Esophagus squamous epithelium (tissue), 5 donors: ENCODE data around the gene TAAR1. TPM values are rescaled to one million over a fixed set of nuclear protein-coding genes. Genes with fewer than 3 reads are reported as not detected.

Source experiments
- DNase-seq: peaks from one replicate; lab custom pipeline; 2025; lab: John Stamatoyannopoulos, UW
- H3K27ac ChIP-seq, 4 donors: fragments of 200-600 bp; sonication (generic); one replicate each; pipeline ENCODE4 v1.5.1; 2016 to 2019; ENCODE audit warnings: mild to moderate bottlenecking in 1 of 4
- H3K27me3 ChIP-seq, 4 donors: fragments of 200-600 bp; sonication (generic); 1 replicate in 3 of 4; 2 replicates in 1 of 4; pipeline versions ENCODE4 v1.5.1 to v1.6.0; 2017 to 2021; ENCODE audit warnings: antibody characterized with exemption in 1 of 4
- H3K36me3 ChIP-seq, 3 donors: fragments of 200-600 bp; sonication (generic); one replicate each; pipeline ENCODE4 v1.5.1; 2016 to 2019
- H3K4me1 ChIP-seq, 3 donors: fragments of 200-600 bp; sonication (generic); one replicate each; pipeline ENCODE4 v1.5.1; 2017 to 2019
- H3K4me3 ChIP-seq, 4 donors: fragments of 200-600 bp; sonication (generic); 1 replicate in 3 of 4; 2 replicates in 1 of 4; pipeline ENCODE4 v1.5.1; 2016 to 2019; ENCODE audit warnings: mild to moderate bottlenecking in 2 of 4, moderate library complexity in 1 of 4
- H3K9me3 ChIP-seq, 3 donors: fragments of 200-600 bp; sonication (generic); one replicate each; pipeline ENCODE4 v1.5.1; 2016 to 2019
- POLR2A ChIP-seq, 4 donors: fragments of 450-650 bp; IDR thresholded peaks; one replicate each; pipeline ENCODE4 v1.6.1; 2017; ENCODE audit warnings: antibody characterized with exemption in 4 of 4, mild to moderate bottlenecking in 4 of 4, moderate library complexity in 3 of 4
- WGBS, 2 donors: methylation state at CpG; one replicate each; pipeline ENCODE4 v1.1.5; 2018; 5-methylcytosine and 5-hydroxymethylcytosine counted together
- intact Hi-C: fragments of 100-400 bp; cut with DNase I; formaldehyde crosslinking; loops from one replicate; pipeline ENCODE4 v1.15.0; 2022
- total RNA-seq, 4 donors: library from RNA; depleted of rRNA; stranded (reverse); fragments of >200 nt; gene quantifications; one replicate each; pipeline ENCODE4 v1.1.0, GENCODE V29; 2016
- TF ChIP-seq, protein P1 (sequence below), 6 experiments: fragments of 450-650 bp in 4 of 6; fragments of 200-600 bp in 2 of 6; sonication (generic) in 2 of 6; IDR thresholded peaks; one replicate each; pipeline ENCODE4 v1.5.1; 2016 to 2019; ENCODE audit warnings: antibody characterized with exemption in 6 of 6, mild to moderate bottlenecking in 4 of 6, moderate library complexity in 4 of 6
- donor health status: DM: yes; HTN: yes; CAD: no.

The TAAR1 gene
- total RNA-seq, 4 donors from 2014 or later, result not detected

DNA sequence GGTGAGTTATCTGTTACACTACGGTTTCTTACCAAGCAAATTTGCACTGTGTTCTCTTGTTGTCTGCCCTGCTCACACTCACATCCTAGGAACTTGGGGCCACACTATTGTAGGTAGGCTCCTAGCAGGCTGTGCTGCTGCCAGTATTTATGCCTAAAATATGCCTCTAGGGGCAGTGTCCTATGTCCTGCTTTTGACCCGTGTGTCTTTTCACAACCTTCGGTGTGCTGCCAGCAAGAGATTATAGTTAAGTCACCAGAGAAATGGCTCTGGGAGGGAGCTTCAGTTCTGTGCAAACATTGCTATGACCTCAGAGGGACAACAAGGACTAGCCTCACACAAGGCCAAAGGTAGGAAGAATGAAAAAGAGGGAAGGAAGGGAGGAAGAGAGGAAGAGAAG lies 60.5 kb downstream of the TAAR1 start:
- no peak overlapping the region for H3K27ac ChIP-seq
- no peaks in the 10 kb centered on the region for H3K36me3 ChIP-seq
- no peak for DNase-seq
- no peaks in the 10 kb centered on the region for H3K4me1 ChIP-seq
- no peak overlapping the region for H3K4me3 ChIP-seq
- no peak for TF ChIP-seq POLR2A (IDR thresholded peaks at IDR 0.05)
- TF ChIP-seq, protein P1, sequence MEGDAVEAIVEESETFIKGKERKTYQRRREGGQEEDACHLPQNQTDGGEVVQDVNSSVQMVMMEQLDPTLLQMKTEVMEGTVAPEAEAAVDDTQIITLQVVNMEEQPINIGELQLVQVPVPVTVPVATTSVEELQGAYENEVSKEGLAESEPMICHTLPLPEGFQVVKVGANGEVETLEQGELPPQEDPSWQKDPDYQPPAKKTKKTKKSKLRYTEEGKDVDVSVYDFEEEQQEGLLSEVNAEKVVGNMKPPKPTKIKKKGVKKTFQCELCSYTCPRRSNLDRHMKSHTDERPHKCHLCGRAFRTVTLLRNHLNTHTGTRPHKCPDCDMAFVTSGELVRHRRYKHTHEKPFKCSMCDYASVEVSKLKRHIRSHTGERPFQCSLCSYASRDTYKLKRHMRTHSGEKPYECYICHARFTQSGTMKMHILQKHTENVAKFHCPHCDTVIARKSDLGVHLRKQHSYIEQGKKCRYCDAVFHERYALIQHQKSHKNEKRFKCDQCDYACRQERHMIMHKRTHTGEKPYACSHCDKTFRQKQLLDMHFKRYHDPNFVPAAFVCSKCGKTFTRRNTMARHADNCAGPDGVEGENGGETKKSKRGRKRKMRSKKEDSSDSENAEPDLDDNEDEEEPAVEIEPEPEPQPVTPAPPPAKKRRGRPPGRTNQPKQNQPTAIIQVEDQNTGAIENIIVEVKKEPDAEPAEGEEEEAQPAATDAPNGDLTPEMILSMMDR (IDR thresholded peaks at IDR 0.05), result peak in 2 of 6 experiments; percentile 4 to 40
- no peaks in the 10 kb centered on the region for H3K9me3 ChIP-seq
- intact Hi-C loops, result no loop called here
- WGBS, 2 donors, result 31 to 36% methylated on average over 3 of the region's 3 CpGs
- H3K27me3 ChIP-seq, result no peaks in the 10 kb centered on the region

DNA sequence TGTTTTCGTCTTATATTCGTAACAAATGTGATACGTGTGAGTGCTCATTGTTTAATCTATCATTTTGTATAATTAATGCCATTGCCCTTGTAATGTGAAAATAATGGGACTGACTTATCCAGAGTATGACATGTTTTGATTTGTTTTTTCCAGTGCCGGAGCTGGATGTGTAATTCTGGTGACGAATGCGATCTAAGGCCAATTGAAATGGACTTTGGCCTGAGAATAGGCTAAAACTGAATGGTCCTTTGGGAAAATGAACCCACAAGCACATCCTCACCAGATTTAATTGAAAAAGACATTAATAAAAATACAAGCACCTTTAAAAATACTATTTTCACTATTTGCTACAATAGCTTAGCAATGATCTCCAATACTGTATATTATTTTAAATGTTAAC lies 62.8 kb downstream of the TAAR1 start:
- DNase-seq, result no peak
- no peak for TF ChIP-seq POLR2A (IDR thresholded peaks at IDR 0.05)
- TF ChIP-seq, protein P1 (IDR thresholded peaks at IDR 0.05), result no peak
- no peaks in the 10 kb centered on the region for H3K36me3 ChIP-seq
- no peak overlapping the region for H3K27ac ChIP-seq
- no peaks in the 10 kb centered on the region for H3K9me3 ChIP-seq
- 41 to 54% methylated on average over 6 of the region's 6 CpGs for WGBS, 2 donors
- intact Hi-C loops, result no loop called here
- no peaks in the 10 kb centered on the region for H3K4me1 ChIP-seq
- no peaks in the 10 kb centered on the region for H3K27me3 ChIP-seq
- H3K4me3 ChIP-seq, result no peak overlapping the region

Other genes with a start within 250 kb of the TAAR1 start
- gene STX7, start 146.1 kb downstream of the TAAR1 start, total RNA-seq, result 10 to 100 TPM; 23.7 to 34.1 (median 26.8) TPM
- not detected for gene TAAR9, start 120.9 kb downstream of the TAAR1 start, total RNA-seq
- gene TAAR8, start 106.5 kb downstream of the TAAR1 start, total RNA-seq, result not detected
- not detected for gene TAAR6, start 88.9 kb downstream of the TAAR1 start, total RNA-seq
- not detected for gene TAAR5, start 69.4 kb downstream of the TAAR1 start, total RNA-seq
- gene TAAR2, start 34.9 kb downstream of the TAAR1 start, total RNA-seq, result not detected
- 1 to 10 TPM; 1.1 to 5.4 (median 2.1) TPM for gene VNN1, start 54.9 kb upstream of the TAAR1 start, total RNA-seq
- 10 to 100 TPM in 1 of 4 donors, 1 to 10 TPM in 2, under 1 TPM in 1; 0.95 to 12.6 (median 3.2) TPM for gene VNN2, start 98.7 kb upstream of the TAAR1 start, total RNA-seq
- gene SLC18B1, start 139.5 kb upstream of the TAAR1 start, total RNA-seq, result 10 to 100 TPM; 11.2 to 28.7 (median 16.8) TPM
- 1,000 to 10,000 TPM in 3 of 4 donors, 100 to 1,000 TPM in 1; 520 to 3,256 (median 2,293) TPM for gene RPS12, start 155.4 kb upstream of the TAAR1 start, total RNA-seq